Hippocampal formation (tissue), 2 donors: ENCODE measurements around the gene ARMC9.
A peak's percentile ranks its signal among the peaks of the same experiment; 100 is the strongest.
"Not testable (repeated sequence)": the region's sequence is repeated elsewhere in the genome, so short reads cannot be mapped to it uniquely, and the experiment has no call there.

Experiments used
- DNase-seq, 2 donors: peaks; one replicate each; lab custom pipeline; 2025; lab: John Stamatoyannopoulos, UW

ARMC9 gene

DNA sequence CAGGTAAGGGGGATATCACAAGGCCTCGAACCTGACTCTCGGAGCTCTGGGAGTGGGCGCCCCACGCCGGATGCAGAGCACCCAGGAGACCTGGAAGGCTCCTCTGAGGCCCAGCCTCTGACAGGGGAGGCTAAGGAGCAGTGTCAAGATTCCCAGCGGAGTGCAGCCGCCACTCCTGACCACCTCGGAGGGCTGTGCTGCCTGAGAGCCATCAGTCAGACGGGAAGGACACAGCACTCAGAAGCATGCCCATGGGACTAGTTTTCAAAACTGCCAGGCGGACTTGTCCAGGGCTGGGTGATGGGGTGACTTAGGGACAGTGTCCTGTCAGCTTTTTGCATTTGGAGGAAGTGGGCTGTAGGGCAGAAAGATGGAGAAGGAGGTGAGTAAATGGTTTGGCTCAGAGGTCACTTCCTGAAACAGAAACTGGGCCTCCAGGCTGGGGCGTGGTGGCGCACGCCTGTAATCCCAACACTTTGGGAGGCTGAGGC lies 162.5 kb downstream of the ARMC9 start:
- DNase-seq: no peak

DNA sequence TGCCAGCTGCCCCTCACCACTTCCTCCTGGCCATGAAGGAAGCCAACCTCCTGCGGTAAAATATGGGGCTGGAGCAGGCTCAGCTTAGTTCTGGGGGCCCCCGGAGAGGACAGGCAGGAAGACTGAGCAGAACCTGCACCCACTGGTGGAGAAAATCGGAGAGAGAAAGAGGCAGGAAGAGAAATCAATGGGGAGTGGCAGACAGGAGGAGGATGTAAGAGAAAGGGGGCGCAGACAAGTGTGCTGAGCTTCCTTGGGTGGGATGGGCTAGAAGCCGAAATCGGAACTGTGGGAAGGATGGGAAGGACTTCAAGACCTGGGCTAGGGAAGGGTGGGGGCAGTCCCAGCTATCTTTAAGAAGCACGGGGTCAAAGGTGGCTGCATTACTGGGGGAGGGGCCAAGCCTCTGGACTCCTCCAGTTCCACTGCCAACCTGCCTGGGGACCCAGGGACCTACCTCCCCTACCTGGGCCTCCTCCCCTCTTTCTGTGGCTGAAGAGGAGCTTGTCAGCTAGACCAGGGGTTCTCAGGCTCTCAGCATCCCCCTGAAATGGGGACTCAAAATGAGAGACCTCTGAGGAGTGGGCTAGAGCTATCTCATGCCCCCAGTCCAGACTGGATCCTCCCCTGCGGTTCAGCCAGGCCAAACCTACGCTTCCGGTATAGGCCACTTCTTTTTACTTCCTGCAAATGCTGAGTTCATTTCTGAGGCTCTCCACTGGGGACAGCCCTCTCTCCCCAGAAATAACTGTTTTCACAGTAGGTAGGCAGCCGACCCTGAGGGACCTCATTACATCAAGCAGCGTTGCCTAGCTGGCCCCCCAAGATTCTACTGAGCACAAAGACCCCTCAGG lies 163.5 kb downstream of the ARMC9 start:
- DNase-seq: no peak

DNA sequence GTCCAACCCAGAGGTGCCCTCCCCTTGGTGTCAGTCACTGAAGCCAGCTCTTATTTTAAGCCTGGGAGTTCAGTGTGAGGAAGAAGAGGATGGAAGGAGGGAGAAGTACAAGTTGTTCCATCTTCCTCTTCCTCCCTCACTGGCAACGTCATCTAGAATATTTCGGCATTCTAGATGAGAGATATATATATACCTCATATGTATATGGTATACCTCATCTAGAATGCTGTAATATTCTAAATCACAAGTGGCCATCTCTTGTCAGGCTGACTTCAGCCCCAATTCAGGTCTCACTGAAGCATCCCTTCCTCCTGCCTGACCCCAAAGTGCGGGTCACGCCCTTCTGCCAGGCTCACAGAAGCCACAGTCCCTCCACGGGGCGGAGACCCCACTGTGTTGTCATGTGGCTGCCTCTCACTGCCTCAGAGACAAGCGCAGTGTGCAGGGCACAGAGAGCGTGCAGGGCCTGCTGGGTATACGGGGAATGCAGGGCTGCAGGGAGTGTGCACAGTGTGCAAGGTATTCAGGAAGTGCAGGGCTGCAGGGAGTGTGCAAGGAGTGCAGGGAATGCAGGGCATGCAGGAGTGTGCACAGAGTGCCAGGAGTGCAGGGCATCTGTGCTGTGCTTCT lies 164.2 kb downstream of the ARMC9 start:
- DNase-seq: no peak

DNA sequence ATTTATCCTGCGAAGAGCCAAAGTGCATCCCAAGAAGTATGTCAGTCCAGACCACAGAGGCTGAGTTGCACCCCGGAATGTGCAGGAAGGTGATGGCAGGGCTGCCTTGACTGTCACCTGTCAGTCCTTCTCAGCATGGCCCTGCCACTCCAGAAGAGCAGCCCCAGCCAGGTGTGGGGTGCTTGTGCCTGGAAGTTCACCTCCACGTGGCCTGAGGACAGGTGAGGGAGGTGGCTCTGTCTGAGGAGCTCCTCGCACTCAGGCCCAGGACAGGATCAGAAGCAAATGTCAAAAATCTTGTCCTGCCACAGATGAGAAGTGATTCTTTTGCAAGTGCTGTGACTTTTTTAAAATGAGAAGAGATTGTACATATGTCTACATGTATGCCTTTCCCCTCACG lies 165.6 kb downstream of the ARMC9 start:
- no peak for DNase-seq

DNA sequence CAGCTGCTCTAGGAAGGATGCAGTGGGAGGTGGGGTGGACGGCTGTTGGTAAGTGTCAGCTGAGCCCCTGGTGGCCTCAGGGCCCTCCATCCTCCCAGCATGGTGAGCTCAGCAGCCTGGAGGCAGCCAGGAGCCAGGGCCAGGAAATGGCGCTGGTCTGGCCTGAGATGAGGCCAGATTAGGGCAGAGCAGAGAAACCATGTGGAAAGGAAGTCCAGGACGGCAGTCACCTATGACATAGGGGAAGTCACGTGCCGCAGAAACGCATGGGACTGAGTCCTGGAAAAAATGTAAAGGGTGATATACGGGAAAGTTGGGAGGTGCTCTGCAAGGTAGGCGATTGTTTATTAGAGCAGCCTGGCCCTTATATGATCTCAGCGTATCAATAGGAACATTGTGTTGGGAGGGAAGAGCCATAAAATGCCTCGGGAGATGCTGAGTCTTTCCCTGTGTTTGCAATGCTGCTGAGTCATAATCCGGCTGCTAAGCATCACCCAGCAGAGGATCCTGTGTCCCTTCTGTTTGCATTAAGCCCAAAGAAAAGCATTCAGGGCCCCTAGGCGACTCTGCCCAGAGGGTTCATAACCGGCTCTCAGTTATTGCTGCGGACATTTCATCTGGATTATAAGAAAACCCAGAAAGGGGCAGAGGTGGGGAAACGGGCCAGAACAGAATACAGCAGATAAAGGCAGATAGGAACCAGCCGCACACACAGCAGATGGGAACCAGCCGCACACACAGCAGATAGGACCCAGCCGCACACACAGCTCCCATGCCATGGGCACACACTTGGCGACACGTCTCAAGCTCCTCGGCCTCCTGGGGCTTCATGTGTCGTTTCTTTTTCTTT lies 166.8 kb downstream of the ARMC9 start:
- peak; percentile 51 to 85 for DNase-seq

DNA sequence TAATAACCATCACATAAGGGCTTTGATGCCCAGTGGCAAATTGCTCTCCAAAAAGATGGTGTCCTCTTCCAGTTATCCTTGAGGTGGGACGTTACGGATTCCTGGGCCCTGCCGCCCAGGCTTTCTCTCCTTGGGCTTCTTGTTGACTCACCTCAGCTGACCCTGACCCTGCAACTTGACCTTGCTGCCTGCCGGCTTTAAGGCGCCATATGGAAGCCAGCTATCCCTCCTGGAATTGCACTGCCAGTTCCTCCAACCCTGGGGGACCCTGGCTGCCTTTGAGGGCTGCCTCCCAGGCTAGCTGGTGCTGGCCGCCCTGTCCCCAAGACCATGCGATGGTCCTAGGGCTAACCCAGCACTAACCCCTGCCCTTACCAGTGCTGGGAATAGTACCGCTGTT lies 168.7 kb downstream of the ARMC9 start:
- no peak for DNase-seq

DNA sequence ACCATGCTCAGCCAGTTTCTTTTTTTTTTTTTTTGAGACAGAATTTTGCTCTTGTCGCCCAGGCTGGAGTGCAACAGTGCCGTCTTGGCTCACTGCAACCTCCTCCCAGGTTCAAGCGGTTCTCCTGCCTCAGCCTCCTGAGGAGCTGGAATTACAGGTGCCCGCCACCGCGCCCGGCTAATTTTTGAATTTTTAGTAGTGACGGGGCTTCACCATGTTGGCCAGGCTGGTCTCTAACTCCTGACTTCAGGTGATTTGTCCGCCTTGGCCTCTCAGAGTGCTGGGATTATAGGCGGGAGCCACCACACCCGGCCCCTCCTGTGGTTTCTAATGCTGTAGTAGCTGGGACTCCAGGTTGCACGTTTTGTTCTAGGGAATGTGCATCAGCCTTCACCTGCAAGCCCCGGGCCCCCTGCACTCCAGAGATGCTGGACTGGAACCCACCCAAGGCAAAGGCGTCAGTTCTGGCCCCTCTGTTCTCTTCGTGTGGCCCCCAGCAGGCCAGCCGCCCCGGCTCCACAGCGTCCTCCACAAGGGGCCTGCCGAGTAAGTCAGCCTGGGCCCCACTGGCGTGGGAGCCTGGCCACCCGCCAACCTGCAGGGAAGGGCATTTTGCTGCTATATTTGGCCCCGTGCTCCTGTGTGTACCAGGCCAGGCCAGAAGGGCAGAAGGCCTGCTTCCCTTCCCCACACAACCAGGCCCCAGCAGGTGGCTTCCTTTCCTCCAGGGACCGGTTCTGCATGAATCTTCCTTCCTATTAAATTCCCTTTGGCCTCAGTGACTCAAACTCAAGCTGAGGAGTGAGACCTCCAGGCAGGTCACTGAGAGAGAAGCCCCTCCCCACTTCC lies 171.4 kb downstream of the ARMC9 start:
- DNase-seq: no peak

DNA sequence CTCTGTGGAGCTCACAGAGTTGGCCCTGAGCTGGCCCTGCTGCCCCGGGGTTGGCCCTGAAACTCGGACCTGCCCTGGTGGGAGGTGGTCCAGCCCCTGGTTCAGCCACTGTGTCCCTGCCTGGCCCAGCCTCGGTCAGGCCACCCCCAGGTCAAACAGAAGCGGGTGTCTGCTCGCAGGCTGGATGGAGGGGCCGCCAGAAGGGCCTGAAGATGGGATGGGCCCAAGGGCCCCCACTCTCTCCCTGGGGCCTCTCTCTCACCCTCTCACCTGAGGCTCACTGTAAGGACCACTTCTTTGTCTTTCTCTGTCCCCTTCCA lies 172.0 kb downstream of the ARMC9 start:
- no peak for DNase-seq

DNA sequence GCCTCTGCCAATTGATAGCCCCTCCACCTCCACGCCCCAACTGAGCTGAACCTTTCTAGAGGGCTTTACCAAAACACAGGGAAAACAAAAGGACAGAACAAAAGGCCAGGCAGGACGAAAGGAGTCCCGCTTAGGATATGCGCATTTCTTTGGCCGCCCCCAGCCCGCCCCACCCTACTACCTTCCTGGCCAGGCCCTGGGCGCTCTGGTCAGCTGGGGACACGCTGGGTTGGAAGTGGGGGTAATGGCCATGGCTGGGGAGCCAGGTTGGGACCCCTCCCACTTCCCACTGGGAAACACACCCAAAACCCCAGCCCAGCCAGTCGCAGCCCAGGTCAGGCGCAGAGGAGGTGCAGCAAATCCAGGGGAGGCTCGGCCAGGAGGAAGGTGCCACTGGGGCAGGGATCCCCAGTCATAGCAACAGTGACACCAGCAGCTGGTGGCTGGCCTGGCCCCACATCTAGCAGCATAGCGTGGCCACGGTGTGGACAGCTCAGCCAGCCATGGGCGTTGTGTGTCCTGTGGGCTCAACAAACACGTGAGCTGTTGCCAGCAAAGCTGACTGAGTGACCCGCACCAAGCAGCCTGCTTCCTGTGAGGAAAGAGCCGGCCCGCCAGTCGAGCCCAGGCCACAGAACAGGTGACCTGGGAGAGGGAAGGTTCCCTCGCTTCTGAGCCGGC lies 172.5 kb downstream of the ARMC9 start:
- no peak for DNase-seq

DNA sequence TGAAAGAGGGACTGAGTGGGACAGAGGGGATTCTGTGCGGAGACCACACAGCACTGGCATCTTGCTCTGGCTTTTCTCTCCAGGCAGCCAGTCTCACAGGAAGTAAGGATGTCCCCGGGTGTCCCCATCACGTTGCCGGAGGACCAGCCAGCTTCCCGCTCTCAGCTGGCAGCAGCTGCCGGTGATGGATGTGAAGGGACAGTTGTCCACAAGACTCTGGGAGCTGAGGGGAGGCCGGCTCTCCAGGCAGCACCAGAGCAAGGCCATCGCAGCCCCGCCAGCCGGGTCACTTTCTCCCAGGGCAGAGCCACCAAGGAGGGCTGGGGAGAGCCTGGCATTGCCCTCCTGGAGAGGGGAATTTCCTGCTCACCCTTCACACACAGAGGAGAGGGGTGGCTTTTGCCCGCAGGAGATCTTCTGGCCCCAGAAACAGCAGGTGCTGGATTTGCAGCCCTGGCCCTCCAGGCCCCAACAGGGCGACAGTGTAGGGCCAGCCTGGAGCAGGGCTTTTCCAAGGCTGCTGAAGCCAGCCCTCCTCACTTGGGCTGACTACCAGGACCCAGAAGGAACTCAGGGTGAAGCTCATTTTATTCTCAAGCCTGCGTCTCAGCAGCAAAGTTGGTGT lies 173.1 kb downstream of the ARMC9 start:
- peak in 1 of 2 donors; percentile 41 for DNase-seq

DNA sequence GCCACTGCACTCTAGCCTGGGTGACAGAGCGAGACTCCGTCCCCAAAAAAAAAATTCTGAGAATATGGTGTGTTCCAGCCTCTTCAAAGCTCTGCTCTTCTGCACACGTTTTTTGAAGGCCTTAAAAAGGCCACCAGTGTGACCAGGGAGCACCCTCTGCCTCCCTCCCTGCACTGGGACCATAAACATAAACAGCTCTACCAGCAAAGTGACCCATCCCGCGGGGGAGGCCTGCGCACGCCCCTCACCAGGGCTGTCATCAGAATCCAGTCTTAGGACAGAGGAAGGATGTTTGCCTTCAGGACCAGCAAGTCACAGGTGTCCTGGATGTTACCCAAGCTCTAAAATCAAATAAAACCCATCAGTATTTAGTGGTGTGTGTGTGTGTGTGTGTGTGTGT lies 173.9 kb downstream of the ARMC9 start:
- DNase-seq: no peak

DNA sequence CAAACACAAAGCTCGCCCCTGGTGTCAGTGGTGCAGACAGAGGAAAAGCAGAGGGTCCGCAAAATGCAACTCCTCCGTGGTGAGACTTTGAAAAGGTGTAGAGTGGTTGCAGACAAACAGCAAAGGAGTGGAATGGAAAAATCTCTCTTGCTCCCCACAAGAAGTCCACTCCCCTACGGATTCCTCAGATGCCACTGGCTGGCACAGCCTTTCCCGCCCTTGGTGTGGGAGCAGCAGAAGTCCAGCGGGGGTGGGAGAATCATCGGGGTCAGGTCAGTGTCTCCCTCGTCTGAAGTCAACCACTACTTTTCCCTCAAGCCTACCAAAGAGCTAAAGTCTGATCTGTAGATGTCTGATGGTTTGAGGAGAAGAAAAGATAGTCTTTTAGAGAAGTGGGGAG lies 174.8 kb downstream of the ARMC9 start:
- DNase-seq: no peak

DNA sequence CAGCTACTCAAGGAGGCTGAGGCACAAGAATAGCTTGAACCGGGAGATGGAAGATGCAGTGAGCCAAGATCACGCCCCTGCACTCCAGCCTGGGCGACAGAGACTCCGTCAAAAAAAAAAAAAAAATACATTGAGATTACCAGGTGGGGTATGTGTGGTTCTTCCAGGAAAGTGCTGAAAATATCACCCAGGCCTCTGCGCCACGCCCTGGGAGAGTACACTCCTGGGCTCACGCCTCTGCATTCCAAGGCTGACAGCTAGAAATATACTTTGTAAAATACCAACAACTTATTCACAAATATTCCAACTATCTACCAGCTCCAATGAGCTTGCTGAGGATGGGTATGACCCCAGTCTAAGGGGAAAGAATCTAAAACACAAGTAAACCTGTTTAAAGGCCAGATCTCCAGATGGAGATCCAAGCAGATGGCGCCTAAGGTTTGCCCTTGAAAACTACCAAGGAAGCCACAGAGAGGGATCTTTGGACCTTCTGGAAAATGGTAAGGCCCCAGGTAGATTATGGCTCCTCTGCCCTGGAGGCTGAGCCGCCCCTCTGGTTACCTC lies 175.4 kb downstream of the ARMC9 start:
- no peak for DNase-seq

DNA sequence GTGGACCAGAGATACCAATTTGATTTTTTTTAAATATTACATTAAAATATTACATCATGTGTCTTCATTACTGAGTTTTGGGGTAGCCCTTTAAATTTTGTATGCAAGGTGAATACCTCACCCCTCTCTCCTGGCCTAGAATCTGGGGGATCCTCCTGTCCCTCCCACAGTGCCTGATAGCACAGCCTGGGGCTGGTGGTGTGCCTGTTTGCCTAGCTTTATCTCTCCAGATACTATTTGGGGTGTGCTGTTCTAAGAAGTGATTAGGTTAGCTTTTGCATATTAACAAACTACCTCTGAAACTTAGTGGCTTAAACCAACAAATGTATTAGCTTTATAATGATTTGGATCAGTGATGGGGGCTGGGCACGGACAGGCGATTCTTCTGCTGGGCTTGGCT lies 176.3 kb downstream of the ARMC9 start:
- DNase-seq: no peak

DNA sequence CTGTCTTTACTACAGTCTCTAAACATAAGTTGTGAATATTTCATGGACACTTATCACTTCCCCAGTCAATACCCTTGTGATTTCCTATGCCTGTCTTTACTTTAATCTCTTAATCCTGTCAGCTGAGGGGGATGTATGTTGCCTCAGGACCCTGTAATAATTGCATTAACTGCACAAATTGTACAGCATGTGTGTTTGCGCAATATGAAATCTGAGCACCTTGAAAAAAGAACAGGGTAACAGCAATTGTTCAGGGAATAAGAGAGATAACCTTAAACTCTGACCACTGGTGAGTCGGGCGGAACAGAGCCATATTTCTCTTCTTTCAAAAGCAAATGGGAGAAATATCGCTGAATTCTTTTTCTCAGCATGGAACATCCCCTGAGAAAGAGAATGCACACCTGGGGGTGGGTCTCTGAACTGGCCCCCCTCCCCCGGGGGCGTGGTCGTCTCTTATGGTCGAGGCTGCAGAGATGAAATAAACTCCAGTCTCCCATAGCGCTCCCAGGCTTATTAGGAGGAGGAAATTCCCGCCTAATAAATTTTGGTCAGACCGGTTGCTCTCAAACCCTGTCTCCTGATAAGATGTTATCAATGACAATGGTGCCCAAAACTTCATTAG lies 177.7 kb downstream of the ARMC9 start:
- DNase-seq: not testable (repeated sequence)

DNA sequence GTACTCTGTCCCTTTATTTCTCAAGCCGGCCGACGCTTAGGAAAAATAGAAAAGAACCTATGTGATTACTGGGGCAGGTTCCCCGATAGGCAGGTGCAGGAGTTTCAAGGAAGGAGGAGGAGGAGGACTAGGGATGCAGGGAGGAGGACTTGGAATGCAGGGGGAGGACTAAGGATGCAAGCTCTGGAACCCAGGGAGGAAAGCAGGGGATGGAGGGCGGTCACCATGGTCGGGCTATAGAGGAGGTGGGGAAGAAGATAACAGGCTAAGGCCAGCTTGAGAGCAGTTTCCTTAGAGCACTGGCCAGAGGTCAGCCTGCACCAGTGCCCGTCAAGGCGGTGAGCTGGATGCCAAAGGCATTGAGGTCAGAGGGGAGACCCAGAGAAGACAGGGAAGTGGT lies 178.4 kb downstream of the ARMC9 start:
- DNase-seq: no peak

DNA sequence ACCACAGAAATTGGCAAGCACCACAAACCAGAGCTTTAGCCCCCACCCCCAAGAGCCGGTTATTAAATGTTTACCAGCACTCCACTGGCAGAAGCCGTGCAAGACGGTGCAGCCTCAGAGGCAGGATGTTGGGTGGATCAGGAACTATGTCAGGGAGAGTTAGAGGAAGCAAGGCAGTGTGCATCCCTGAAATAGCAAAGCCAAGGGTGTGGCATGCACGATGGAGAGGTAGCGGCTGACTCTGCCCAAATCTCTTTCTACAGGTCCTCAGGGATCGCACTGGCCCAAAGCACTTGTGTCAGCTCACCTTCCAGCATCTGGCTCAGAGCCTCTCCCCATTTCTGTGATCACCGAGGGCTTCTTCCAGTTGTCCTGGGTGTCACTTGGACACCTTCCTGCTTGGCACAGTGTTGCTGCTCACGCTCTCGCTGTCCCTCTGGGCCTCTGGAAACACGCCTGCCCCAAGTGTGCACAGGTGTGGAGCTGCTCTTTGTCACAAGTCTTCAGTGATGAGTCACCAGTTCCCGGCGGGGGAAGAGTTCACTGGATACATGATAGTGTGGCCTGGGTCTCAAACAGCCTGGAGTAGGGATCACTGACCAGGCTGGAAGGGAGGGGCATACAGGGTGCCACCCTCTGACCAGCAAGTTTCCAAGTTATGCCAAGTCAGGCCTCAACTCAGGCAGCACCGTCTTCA lies 179.7 kb downstream of the ARMC9 start:
- no peak for DNase-seq

DNA sequence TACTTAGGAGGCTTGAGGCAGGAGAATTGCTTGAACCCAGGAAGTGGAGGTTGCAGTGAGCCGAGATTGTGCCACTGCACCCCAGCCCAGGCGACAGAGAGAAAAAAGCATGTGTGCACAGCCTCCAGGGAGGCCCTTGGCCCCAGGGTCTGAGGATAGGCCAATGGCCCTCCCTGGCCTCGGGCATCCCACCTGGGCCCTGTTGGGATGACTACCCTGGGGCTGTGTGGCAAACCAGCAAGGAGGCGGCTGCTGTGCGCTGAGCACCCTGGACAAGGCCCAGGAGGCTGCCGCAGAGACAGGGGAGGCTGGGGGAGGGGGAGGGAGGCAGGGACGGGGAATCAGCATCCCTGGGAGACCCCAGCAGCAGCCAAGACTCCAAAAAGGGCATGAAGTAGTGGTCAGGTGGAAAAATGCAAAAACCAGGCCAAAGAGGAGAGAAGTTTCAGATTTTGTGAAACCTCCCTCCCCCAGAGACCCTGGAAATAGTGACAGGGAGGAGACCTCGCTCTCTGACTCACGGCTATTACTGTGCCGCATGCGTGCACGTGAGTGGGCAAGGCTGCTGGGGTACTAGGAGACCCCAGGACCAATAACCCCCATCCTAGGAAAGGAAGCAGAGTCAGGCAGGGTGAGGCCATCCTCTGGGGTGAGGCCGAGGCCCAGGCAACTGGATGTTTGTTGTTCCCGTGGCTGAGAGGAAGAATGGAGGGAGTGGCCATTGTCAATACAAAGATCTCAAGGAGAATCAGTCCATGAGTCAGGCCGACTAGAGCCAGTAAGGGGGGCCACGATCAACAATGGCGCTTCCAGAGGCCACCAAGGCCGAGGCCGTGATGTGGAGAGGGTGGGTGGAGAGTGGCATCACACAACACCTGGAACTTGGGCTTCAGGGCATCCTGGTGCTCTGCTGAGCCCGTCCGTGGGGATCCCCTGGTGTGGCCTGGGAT lies 181.1 kb downstream of the ARMC9 start:
- DNase-seq: peak in 1 of 2 donors; percentile 38
